ENCODE measurements around the gene PASD1. TPM values are rescaled to one million over a fixed set of nuclear protein-coding genes. Genes with fewer than 3 reads are reported as not detected.

Gene PASD1
- total RNA-seq, 5 donors from 2014 or later (not counting 1 experiment from before 2014, with no cell fraction given): not detected

DNA sequence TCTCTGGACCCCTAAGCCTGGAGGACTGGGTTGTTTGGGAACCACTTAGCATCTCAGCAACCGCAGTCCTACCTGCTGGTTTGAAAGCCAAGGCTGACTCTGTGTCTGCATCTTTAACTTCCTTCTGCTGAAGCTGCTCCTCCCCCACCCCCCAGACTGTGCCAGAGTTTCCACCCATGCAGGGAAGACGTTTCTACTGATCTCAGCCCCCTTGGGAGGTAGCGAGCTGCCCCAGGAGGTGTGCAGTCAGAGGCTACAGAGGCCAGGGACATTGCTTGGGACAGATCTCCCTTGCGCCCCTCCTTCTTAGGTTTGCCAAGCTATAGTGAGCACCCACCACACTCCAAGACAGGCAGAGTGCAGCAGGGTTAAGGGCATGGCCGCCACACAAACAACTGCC lies 147.7 kb downstream of the PASD1 start:
- DNase-seq: no peak
- Histone ChIP-seq H3K36me3 (ENCODE audit: control insufficient read depth in 2 of 2, extremely low read depth in 1 of 2, insufficient read depth in 1 of 2, low read length in 1 of 2) (no peaks in the 10 kb centered on the region), H3K27me3 (replicated peaks in 1 of 2; ENCODE audit: control insufficient read depth in 2 of 2, extremely low read depth in 1 of 2, insufficient read depth in 2 of 2, low read length in 1 of 2) (peaks cover 0 to 2% of the 10 kb centered on the region in 2 experiments), H3K9me3 (no peaks in the 10 kb centered on the region), H3K4me1 (ENCODE audit: control insufficient read depth in 1 of 2, extremely low read depth in 1 of 2, insufficient read depth in 2 of 2, low read length in 2 of 2) (no peaks in the 10 kb centered on the region), H3K27ac (ENCODE audit: low read length) (no peak overlapping the region), H3K4me3 (ENCODE audit: control insufficient read depth in 1 of 2, extremely low read depth in 1 of 2, low read length in 1 of 2) (no peak overlapping the region)
- ChIA-PET CTCF (no interaction called here), POLR2A (no interaction called here)
- no peaks in the 10 kb centered on the region for H3K4me1 Mint-ChIP-seq
- WGBS (ENCODE audit: insufficient coverage): 50% methylated on average over 1 of the region's 5 CpGs
- H3K9me3 Mint-ChIP-seq: no peaks in the 10 kb centered on the region
- no peak for ATAC-seq (replicated peaks in 1 of 4)
- H3K36me3 Mint-ChIP-seq: no peaks in the 10 kb centered on the region
- H3K27ac Mint-ChIP-seq: no peak overlapping the region
- H3K27me3 Mint-ChIP-seq: peaks cover 0 to 20% of the 10 kb centered on the region in 2 donors
- H3K4me3 Mint-ChIP-seq: no peak overlapping the region

DNA sequence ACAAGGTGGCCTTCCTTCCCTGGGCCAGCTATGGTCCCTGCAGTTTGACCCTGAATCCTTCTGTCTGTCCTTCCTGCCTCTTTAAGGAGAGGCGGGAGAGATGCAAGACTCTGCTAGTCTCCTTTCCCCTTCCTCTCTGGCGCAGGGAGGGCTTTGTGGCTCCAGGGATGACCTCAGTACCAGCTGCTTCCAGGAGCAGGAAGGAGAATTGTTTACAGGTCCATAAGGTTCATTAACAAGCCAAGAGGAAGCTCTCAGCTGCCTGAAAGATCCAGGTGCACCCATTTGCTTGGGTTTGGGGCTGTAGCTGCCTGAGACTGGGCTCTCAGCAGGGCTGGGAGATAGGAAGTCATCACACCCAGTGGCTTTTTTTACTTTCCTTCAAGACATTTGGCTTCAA lies 148.3 kb downstream of the PASD1 start:
- DNase-seq (no peak), ATAC-seq (replicated peaks in 1 of 4) (no peak)
- H3K27ac Mint-ChIP-seq: no peak overlapping the region
- no peaks in the 10 kb centered on the region for H3K36me3 ChIP-seq (ENCODE audit: control insufficient read depth in 2 of 2, extremely low read depth in 1 of 2, insufficient read depth in 1 of 2, low read length in 1 of 2)
- H3K9me3 ChIP-seq: no peaks in the 10 kb centered on the region
- no peaks in the 10 kb centered on the region for H3K4me1 ChIP-seq (ENCODE audit: control insufficient read depth in 1 of 2, extremely low read depth in 1 of 2, insufficient read depth in 2 of 2, low read length in 2 of 2)
- no peak overlapping the region for H3K4me3 Mint-ChIP-seq
- no peak overlapping the region for H3K4me3 ChIP-seq (ENCODE audit: control insufficient read depth in 1 of 2, extremely low read depth in 1 of 2, low read length in 1 of 2)
- no CpG with 5 or more reads among the region's 2 CpGs for WGBS (ENCODE audit: insufficient coverage)
- peaks cover 0 to 2% of the 10 kb centered on the region in 2 experiments for H3K27me3 ChIP-seq (replicated peaks in 1 of 2; ENCODE audit: control insufficient read depth in 2 of 2, extremely low read depth in 1 of 2, insufficient read depth in 2 of 2, low read length in 1 of 2)
- peaks cover 0 to 26% of the 10 kb centered on the region in 2 donors for H3K27me3 Mint-ChIP-seq
- ChIA-PET POLR2A (no interaction called here), CTCF (no interaction called here)
- no peaks in the 10 kb centered on the region for H3K36me3 Mint-ChIP-seq
- no peak overlapping the region for H3K27ac ChIP-seq (ENCODE audit: low read length)
- no peaks in the 10 kb centered on the region for H3K9me3 Mint-ChIP-seq
- no peaks in the 10 kb centered on the region for H3K4me1 Mint-ChIP-seq

DNA sequence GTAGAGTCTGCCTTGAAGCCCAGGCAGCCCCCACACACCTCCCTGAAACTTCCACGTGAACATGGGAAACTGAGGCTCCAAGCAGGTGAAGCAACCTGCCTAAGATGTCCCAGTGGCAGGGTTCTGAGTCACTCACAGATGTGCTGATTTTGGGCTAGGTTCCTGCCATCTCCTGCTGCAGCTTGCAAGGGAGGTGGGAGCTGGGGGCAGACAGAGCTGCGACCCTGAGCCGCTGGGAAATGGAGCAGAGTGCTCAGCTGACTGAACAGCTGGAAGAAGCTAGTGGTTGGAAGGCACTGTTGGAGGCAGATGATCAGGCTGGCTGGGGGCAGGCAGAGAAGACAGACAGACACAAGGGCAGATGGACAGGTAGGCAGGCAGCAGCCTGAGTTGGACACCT lies 148.8 kb downstream of the PASD1 start:
- Histone ChIP-seq H3K4me3 (ENCODE audit: control insufficient read depth in 1 of 2, extremely low read depth in 1 of 2, low read length in 1 of 2) (no peak overlapping the region), H3K4me1 (ENCODE audit: control insufficient read depth in 1 of 2, extremely low read depth in 1 of 2, insufficient read depth in 2 of 2, low read length in 2 of 2) (no peaks in the 10 kb centered on the region), H3K36me3 (ENCODE audit: control insufficient read depth in 2 of 2, extremely low read depth in 1 of 2, insufficient read depth in 1 of 2, low read length in 1 of 2) (no peaks in the 10 kb centered on the region), H3K9me3 (no peaks in the 10 kb centered on the region), H3K27ac (ENCODE audit: low read length) (no peak overlapping the region), H3K27me3 (replicated peaks in 1 of 2; ENCODE audit: control insufficient read depth in 2 of 2, extremely low read depth in 1 of 2, insufficient read depth in 2 of 2, low read length in 1 of 2) (peaks cover 0 to 2% of the 10 kb centered on the region in 2 experiments)
- H3K4me3 Mint-ChIP-seq: no peak overlapping the region
- POLR2A ChIA-PET: no interaction called here
- 77% methylated on average over 3 of the region's 3 CpGs for WGBS (ENCODE audit: insufficient coverage)
- no peak overlapping the region for H3K27ac Mint-ChIP-seq
- no peaks in the 10 kb centered on the region for H3K36me3 Mint-ChIP-seq
- no peaks in the 10 kb centered on the region for H3K4me1 Mint-ChIP-seq
- ATAC-seq (replicated peaks in 1 of 4) (no peak), DNase-seq (no peak)
- peaks cover 0 to 26% of the 10 kb centered on the region in 2 donors for H3K27me3 Mint-ChIP-seq
- H3K9me3 Mint-ChIP-seq: no peaks in the 10 kb centered on the region
- CTCF ChIA-PET: no interaction called here

GRCh38 chrX:151713849-151714248 lies 150.4 kb downstream of the PASD1 start:
- Mint-ChIP-seq H3K27me3 (peaks cover 0 to 25% of the 10 kb centered on the region in 2 donors), H3K36me3 (no peaks in the 10 kb centered on the region), H3K9me3 (no peaks in the 10 kb centered on the region), H3K27ac (no peak overlapping the region), H3K4me1 (no peaks in the 10 kb centered on the region), H3K4me3 (no peak overlapping the region)
- CTCF ChIA-PET: no interaction called here
- peaks cover 0 to 2% of the 10 kb centered on the region in 2 experiments for H3K27me3 ChIP-seq (replicated peaks in 1 of 2; ENCODE audit: control insufficient read depth in 2 of 2, extremely low read depth in 1 of 2, insufficient read depth in 2 of 2, low read length in 1 of 2)
- WGBS (ENCODE audit: insufficient coverage): no CpG with 5 or more reads among the region's 3 CpGs
- DNase-seq (peak in 1 of 35 experiments; percentile 0), ATAC-seq (replicated peaks in 1 of 4) (no peak)
- H3K4me3 ChIP-seq (ENCODE audit: control insufficient read depth in 1 of 2, extremely low read depth in 1 of 2, low read length in 1 of 2): no peak overlapping the region
- no peak overlapping the region for H3K27ac ChIP-seq (ENCODE audit: low read length)
- H3K9me3 ChIP-seq: no peaks in the 10 kb centered on the region
- no peaks in the 10 kb centered on the region for H3K4me1 ChIP-seq (ENCODE audit: control insufficient read depth in 1 of 2, extremely low read depth in 1 of 2, insufficient read depth in 2 of 2, low read length in 2 of 2)
- H3K36me3 ChIP-seq (ENCODE audit: control insufficient read depth in 2 of 2, extremely low read depth in 1 of 2, insufficient read depth in 1 of 2, low read length in 1 of 2): no peaks in the 10 kb centered on the region
- POLR2A ChIA-PET: no interaction called here

DNA sequence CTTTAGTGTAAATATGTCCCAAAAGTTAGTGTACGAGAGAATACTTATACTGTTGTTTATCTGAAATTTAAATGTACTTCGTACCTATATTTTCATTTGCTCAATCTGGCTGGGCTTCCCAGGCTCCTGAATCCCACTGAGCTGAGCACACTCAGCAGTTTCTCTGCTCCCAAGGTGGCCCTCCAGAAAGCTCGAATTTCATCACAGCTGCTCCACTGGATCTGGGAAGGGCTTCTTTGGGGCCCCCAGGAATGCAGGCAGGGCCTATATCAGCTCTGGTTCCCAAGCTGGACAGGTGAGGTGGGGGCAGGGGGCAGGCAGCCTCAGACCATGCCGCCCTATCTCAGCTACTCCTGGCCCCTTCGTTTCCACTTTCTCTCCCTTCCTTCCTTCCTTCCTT lies 150.9 kb downstream of the PASD1 start:
- H3K27ac Mint-ChIP-seq: no peak overlapping the region

GRCh38 chrX:151715752-151716151 lies 152.3 kb downstream of the PASD1 start, which contains the start of gene FATE1:
Gene FATE1, plus strand, starts transcription at chrX:151716035. Its CDS starts 85 bp downstream, at chrX:151716120.
- Histone ChIP-seq H3K4me1 (ENCODE audit: control insufficient read depth in 1 of 2, extremely low read depth in 1 of 2, insufficient read depth in 2 of 2, low read length in 2 of 2) (no peaks in the 10 kb centered on the region), H3K9me3 (no peaks in the 10 kb centered on the region), H3K36me3 (ENCODE audit: control insufficient read depth in 2 of 2, extremely low read depth in 1 of 2, insufficient read depth in 1 of 2, low read length in 1 of 2) (no peaks in the 10 kb centered on the region), H3K27ac (ENCODE audit: low read length) (no peak within 1 kb of the TSS), H3K4me3 (ENCODE audit: control insufficient read depth in 1 of 2, extremely low read depth in 1 of 2, low read length in 1 of 2) (no peak within 1 kb of the TSS), H3K27me3 (replicated peaks in 1 of 2; ENCODE audit: control insufficient read depth in 2 of 2, extremely low read depth in 1 of 2, insufficient read depth in 2 of 2, low read length in 1 of 2) (peaks cover 0 to 2% of the 10 kb centered on the region in 2 experiments)
- no CpG with 5 or more reads among the region's 3 CpGs for WGBS (ENCODE audit: insufficient coverage)
- DNase-seq: no peak
- Mint-ChIP-seq H3K4me1 (no peaks in the 10 kb centered on the region), H3K27me3 (peaks cover 0 to 25% of the 10 kb centered on the region in 2 donors), H3K27ac (no peak within 1 kb of the TSS), H3K4me3 (no peak within 1 kb of the TSS), H3K9me3 (no peaks in the 10 kb centered on the region), H3K36me3 (no peaks in the 10 kb centered on the region)
- ATAC-seq (replicated peaks in 1 of 4): no peak
- ChIA-PET CTCF (no interaction called here), POLR2A (no interaction called here)

More for the DNA sequence above, 150.9 kb downstream of the PASD1 start:
- DNase-seq: no peak
- peaks cover 0 to 2% of the 10 kb centered on the region in 2 experiments for H3K27me3 ChIP-seq (replicated peaks in 1 of 2; ENCODE audit: control insufficient read depth in 2 of 2, extremely low read depth in 1 of 2, insufficient read depth in 2 of 2, low read length in 1 of 2)
- ChIA-PET POLR2A (no interaction called here), CTCF (no interaction called here)
- no peaks in the 10 kb centered on the region for H3K9me3 ChIP-seq
- WGBS (ENCODE audit: insufficient coverage): no CpG with 5 or more reads among the region's 5 CpGs
- Mint-ChIP-seq H3K4me1 (no peaks in the 10 kb centered on the region), H3K27me3 (peaks cover 0 to 25% of the 10 kb centered on the region in 2 donors), H3K9me3 (no peaks in the 10 kb centered on the region), H3K4me3 (no peak overlapping the region), H3K36me3 (no peaks in the 10 kb centered on the region)
- H3K36me3 ChIP-seq (ENCODE audit: control insufficient read depth in 2 of 2, extremely low read depth in 1 of 2, insufficient read depth in 1 of 2, low read length in 1 of 2): no peaks in the 10 kb centered on the region
- H3K4me1 ChIP-seq (ENCODE audit: control insufficient read depth in 1 of 2, extremely low read depth in 1 of 2, insufficient read depth in 2 of 2, low read length in 2 of 2): no peaks in the 10 kb centered on the region
- no peak for ATAC-seq (replicated peaks in 1 of 4)
- H3K27ac ChIP-seq (ENCODE audit: low read length): no peak overlapping the region
- H3K4me3 ChIP-seq (ENCODE audit: control insufficient read depth in 1 of 2, extremely low read depth in 1 of 2, low read length in 1 of 2): no peak overlapping the region

DNA sequence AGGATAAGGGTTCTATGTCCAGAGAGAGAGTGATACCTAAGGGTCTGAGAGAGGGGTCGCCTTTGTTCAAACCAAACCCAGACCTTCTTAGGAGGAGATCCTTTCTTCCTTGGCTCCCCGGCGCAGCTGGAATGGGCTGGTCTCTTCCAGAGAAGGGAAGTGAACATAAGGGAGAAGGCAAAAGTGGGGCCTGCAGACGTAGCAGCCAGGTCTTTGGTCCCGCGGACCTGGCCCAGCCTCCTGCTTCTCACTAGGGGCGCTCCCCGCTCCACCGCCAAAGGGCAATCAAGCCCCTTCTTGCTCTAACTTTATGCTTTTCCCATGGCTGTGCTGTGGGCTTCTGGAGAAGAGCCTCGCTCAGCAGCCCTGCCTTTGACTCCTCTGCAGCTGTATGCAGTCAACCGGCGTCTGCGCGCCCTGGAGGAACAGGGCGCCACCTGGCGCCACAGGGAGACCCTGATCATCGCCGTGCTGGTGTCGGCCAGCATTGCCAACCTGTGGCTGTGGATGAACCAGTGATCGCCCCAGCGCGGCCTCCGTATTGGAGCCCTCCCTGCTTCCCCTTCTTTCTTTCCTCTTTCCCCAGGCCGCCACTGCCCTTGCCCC lies 158.9 kb downstream of the PASD1 start:
- Histone ChIP-seq H3K4me1 (ENCODE audit: control insufficient read depth in 1 of 2, extremely low read depth in 1 of 2, insufficient read depth in 2 of 2, low read length in 2 of 2) (no peaks in the 10 kb centered on the region), H3K27ac (ENCODE audit: low read length) (no peak overlapping the region), H3K36me3 (ENCODE audit: control insufficient read depth in 2 of 2, extremely low read depth in 1 of 2, insufficient read depth in 1 of 2, low read length in 1 of 2) (no peaks in the 10 kb centered on the region), H3K27me3 (replicated peaks in 1 of 2; ENCODE audit: control insufficient read depth in 2 of 2, extremely low read depth in 1 of 2, insufficient read depth in 2 of 2, low read length in 1 of 2) (no peaks in the 10 kb centered on the region), H3K9me3 (no peaks in the 10 kb centered on the region), H3K4me3 (ENCODE audit: control insufficient read depth in 1 of 2, extremely low read depth in 1 of 2, low read length in 1 of 2) (no peak overlapping the region)
- Mint-ChIP-seq H3K27me3 (peaks cover 0 to 14% of the 10 kb centered on the region in 2 donors), H3K36me3 (no peaks in the 10 kb centered on the region), H3K4me3 (no peak overlapping the region), H3K9me3 (no peaks in the 10 kb centered on the region), H3K4me1 (no peaks in the 10 kb centered on the region), H3K27ac (no peak overlapping the region)
- WGBS (ENCODE audit: insufficient coverage): 89% methylated on average over 10 of the region's 24 CpGs
- ATAC-seq (replicated peaks in 1 of 4) (no peak), DNase-seq (peak in 1 of 35 experiments; percentile 1)
- POLR2A ChIA-PET: no interaction called here
- CTCF ChIA-PET: no interaction called here

Data from T-cell (primary cell).